Activated T-helper 17 cell treated with anti-CD3 and anti-CD28 coated beads, Interleukin-2, amount 50 U/mL, for 72 hours (primary cell): ENCODE measurements around the gene CLEC3B. TPM values are rescaled to one million over a fixed set of nuclear protein-coding genes. Genes with fewer than 3 reads are reported as not detected.
"Not testable (repeated sequence)": the region's sequence is repeated elsewhere in the genome, so short reads cannot be mapped to it uniquely, and the experiment has no call there.

Source experiments
- ATAC-seq: fragments of 150-1000 bp; cut with Tn5 transposase; replicated peaks from 2 replicates; pipeline ENCODE4 v1.10.0; 2021; ENCODE audit warnings: mild to moderate bottlenecking, moderate library complexity
- H3K27ac Mint-ChIP-seq: one replicate; pipeline ENCODE4 v1.8.0; 2022; ENCODE audit warnings: mixed read lengths
- H3K27me3 Mint-ChIP-seq: one replicate; pipeline ENCODE4 v1.8.0; 2022; ENCODE audit warnings: mixed read lengths
- H3K36me3 Mint-ChIP-seq: one replicate; pipeline ENCODE4 v1.8.0; 2022; ENCODE audit warnings: low read depth, mild to moderate bottlenecking, mixed read lengths
- H3K4me1 Mint-ChIP-seq: one replicate; pipeline ENCODE4 v1.8.0; 2022; ENCODE audit warnings: mixed read lengths
- H3K4me3 Mint-ChIP-seq: one replicate; pipeline ENCODE4 v1.8.0; 2022; ENCODE audit warnings: mild to moderate bottlenecking, mixed read lengths
- H3K9me3 Mint-ChIP-seq: one replicate; pipeline ENCODE4 v1.8.0; 2022; ENCODE audit warnings: mixed read lengths
- total RNA-seq, 2 donors: library from RNA; stranded (reverse); gene quantifications; one replicate each; pipeline ENCODE4 v1.2.3, GENCODE V29; 2022

Gene CLEC3B
- total RNA-seq, 2 donors from 2014 or later: 0.37 to 0.66 TPM

- Mint-ChIP-seq H3K4me1 (peaks cover 5% of the 10 kb centered on the region), H3K4me3 (no peak overlapping the region), H3K27me3 (peaks cover 3% of the 10 kb centered on the region), H3K36me3 (no peaks in the 10 kb centered on the region), H3K27ac (peak overlapping the region; percentile 34), H3K9me3 (no peaks in the 10 kb centered on the region)
- ATAC-seq: peak; percentile 51
These were observed 31.5 kb downstream of the CLEC3B start for GRCh38 chr3:45057557-45057956.

- H3K4me1 Mint-ChIP-seq: peaks cover 5% of the 10 kb centered on the region
- no peak for ATAC-seq
- H3K36me3 Mint-ChIP-seq: no peaks in the 10 kb centered on the region
- H3K27ac Mint-ChIP-seq: no peak overlapping the region
- H3K4me3 Mint-ChIP-seq: no peak overlapping the region
- H3K9me3 Mint-ChIP-seq: no peaks in the 10 kb centered on the region
- H3K27me3 Mint-ChIP-seq: peaks cover 3% of the 10 kb centered on the region
These were observed 33.0 kb downstream of the CLEC3B start for GRCh38 chr3:45059132-45059531.

- H3K27me3 Mint-ChIP-seq: peaks cover 3% of the 10 kb centered on the region
- peaks cover 16% of the 10 kb centered on the region for H3K4me1 Mint-ChIP-seq
- ATAC-seq: no peak
These were observed 34.2 kb downstream of the CLEC3B start for GRCh38 chr3:45060165-45060892.

GRCh38 chr3:45062697-45063070 lies 36.6 kb downstream of the CLEC3B start:
- Mint-ChIP-seq H3K27me3 (no peaks in the 10 kb centered on the region), H3K4me1 (peaks cover 25% of the 10 kb centered on the region), H3K27ac (no peak overlapping the region), H3K4me3 (no peak overlapping the region), H3K9me3 (no peaks in the 10 kb centered on the region), H3K36me3 (no peaks in the 10 kb centered on the region)
- no peak for ATAC-seq

More at GRCh38 chr3:45060165-45060892, 34.2 kb downstream of the CLEC3B start:
- H3K4me3 Mint-ChIP-seq: no peak overlapping the region
- no peak overlapping the region for H3K27ac Mint-ChIP-seq
- no peaks in the 10 kb centered on the region for H3K9me3 Mint-ChIP-seq
- no peaks in the 10 kb centered on the region for H3K36me3 Mint-ChIP-seq

GRCh38 chr3:45064512-45065372 lies 38.6 kb downstream of the CLEC3B start:
- Mint-ChIP-seq H3K9me3 (no peaks in the 10 kb centered on the region), H3K4me3 (peak overlapping the region; percentile 64), H3K27ac (peak overlapping the region; percentile 90), H3K27me3 (no peaks in the 10 kb centered on the region), H3K36me3 (no peaks in the 10 kb centered on the region), H3K4me1 (peaks cover 23% of the 10 kb centered on the region)
- ATAC-seq: peak; percentile 84

- Mint-ChIP-seq H3K4me3 (peak overlapping the region; percentile 64), H3K9me3 (no peaks in the 10 kb centered on the region), H3K27ac (peak overlapping the region; percentile 90), H3K4me1 (peaks cover 23% of the 10 kb centered on the region), H3K27me3 (no peaks in the 10 kb centered on the region), H3K36me3 (no peaks in the 10 kb centered on the region)
- ATAC-seq: peak; percentile 5
These were observed 39.2 kb downstream of the CLEC3B start for GRCh38 chr3:45065373-45065720.

- Mint-ChIP-seq H3K36me3 (no peaks in the 10 kb centered on the region), H3K9me3 (no peaks in the 10 kb centered on the region), H3K4me3 (peak overlapping the region; percentile 1), H3K27ac (peak overlapping the region; percentile 90), H3K4me1 (peaks cover 23% of the 10 kb centered on the region), H3K27me3 (no peaks in the 10 kb centered on the region)
- peak; percentile 43 for ATAC-seq
These were observed 40.2 kb downstream of the CLEC3B start for GRCh38 chr3:45066109-45066801.

GRCh38 chr3:45067486-45067885 lies 41.4 kb downstream of the CLEC3B start:
- Mint-ChIP-seq H3K27ac (no peak overlapping the region), H3K4me3 (no peak overlapping the region), H3K9me3 (no peaks in the 10 kb centered on the region), H3K36me3 (no peaks in the 10 kb centered on the region), H3K27me3 (no peaks in the 10 kb centered on the region), H3K4me1 (peaks cover 23% of the 10 kb centered on the region)
- no peak for ATAC-seq

GRCh38 chr3:45067941-45068340 lies 41.8 kb downstream of the CLEC3B start:
- no peak overlapping the region for H3K27ac Mint-ChIP-seq
- H3K27me3 Mint-ChIP-seq: no peaks in the 10 kb centered on the region
- ATAC-seq: no peak
- H3K9me3 Mint-ChIP-seq: no peaks in the 10 kb centered on the region
- peaks cover 23% of the 10 kb centered on the region for H3K4me1 Mint-ChIP-seq
- H3K36me3 Mint-ChIP-seq: no peaks in the 10 kb centered on the region
- H3K4me3 Mint-ChIP-seq: no peak overlapping the region

GRCh38 chr3:45071075-45071474 lies 45.0 kb downstream of the CLEC3B start:
- ATAC-seq: no peak
- H3K4me1 Mint-ChIP-seq: peaks cover 6% of the 10 kb centered on the region
- no peak overlapping the region for H3K4me3 Mint-ChIP-seq
- H3K36me3 Mint-ChIP-seq: no peaks in the 10 kb centered on the region
- no peak overlapping the region for H3K27ac Mint-ChIP-seq
- peaks cover 11% of the 10 kb centered on the region for H3K27me3 Mint-ChIP-seq
- H3K9me3 Mint-ChIP-seq: no peaks in the 10 kb centered on the region

- ATAC-seq: no peak
- peaks cover 11% of the 10 kb centered on the region for H3K27me3 Mint-ChIP-seq
- no peaks in the 10 kb centered on the region for H3K9me3 Mint-ChIP-seq
- H3K27ac Mint-ChIP-seq: no peak overlapping the region
- no peak overlapping the region for H3K4me3 Mint-ChIP-seq
- no peaks in the 10 kb centered on the region for H3K4me1 Mint-ChIP-seq
- no peaks in the 10 kb centered on the region for H3K36me3 Mint-ChIP-seq
These were observed 49.9 kb downstream of the CLEC3B start for GRCh38 chr3:45075821-45076625.

- not testable (repeated sequence) for ATAC-seq, H3K4me3 Mint-ChIP-seq, H3K9me3 Mint-ChIP-seq, H3K27ac Mint-ChIP-seq, H3K36me3 Mint-ChIP-seq, H3K4me1 Mint-ChIP-seq
- H3K27me3 Mint-ChIP-seq: peaks cover 11% of the 10 kb centered on the region
These were observed 52.2 kb downstream of the CLEC3B start for GRCh38 chr3:45078256-45078655.

GRCh38 chr3:45078910-45079522 lies 52.9 kb downstream of the CLEC3B start:
- Mint-ChIP-seq H3K9me3 (no peaks in the 10 kb centered on the region), H3K27me3 (peaks cover 8% of the 10 kb centered on the region), H3K36me3 (no peaks in the 10 kb centered on the region), H3K4me3 (no peak overlapping the region), H3K27ac (no peak overlapping the region), H3K4me1 (no peaks in the 10 kb centered on the region)
- ATAC-seq: no peak

GRCh38 chr3:45079715-45080114 lies 53.6 kb downstream of the CLEC3B start:
- H3K27me3 Mint-ChIP-seq: peaks cover under 1% of the 10 kb centered on the region
- no peaks in the 10 kb centered on the region for H3K4me1 Mint-ChIP-seq
- no peak overlapping the region for H3K27ac Mint-ChIP-seq
- no peak overlapping the region for H3K4me3 Mint-ChIP-seq
- H3K36me3 Mint-ChIP-seq: no peaks in the 10 kb centered on the region
- no peak for ATAC-seq
- no peaks in the 10 kb centered on the region for H3K9me3 Mint-ChIP-seq
